GM12892 (cell line): ENCODE measurements around the gene EFHD2.

Experiments used
- POLR2A ChIP-seq: IDR thresholded peaks from 2 replicates; pipeline ENCODE4 v1.6.1; 2011; ENCODE audit warnings: low read depth, low read length, control low read depth
- POLR2AphosphoS5 ChIP-seq: IDR thresholded peaks from 2 replicates; pipeline ENCODE4 v1.6.1; 2011; ENCODE audit warnings: low read depth, low read length, control low read depth
- TAF1 ChIP-seq: IDR thresholded peaks from 2 replicates; pipeline ENCODE4 v1.6.1; 2011; ENCODE audit warnings: low read depth, mild to moderate bottlenecking, control low read depth, low read length, borderline replicate concordance

DNA sequence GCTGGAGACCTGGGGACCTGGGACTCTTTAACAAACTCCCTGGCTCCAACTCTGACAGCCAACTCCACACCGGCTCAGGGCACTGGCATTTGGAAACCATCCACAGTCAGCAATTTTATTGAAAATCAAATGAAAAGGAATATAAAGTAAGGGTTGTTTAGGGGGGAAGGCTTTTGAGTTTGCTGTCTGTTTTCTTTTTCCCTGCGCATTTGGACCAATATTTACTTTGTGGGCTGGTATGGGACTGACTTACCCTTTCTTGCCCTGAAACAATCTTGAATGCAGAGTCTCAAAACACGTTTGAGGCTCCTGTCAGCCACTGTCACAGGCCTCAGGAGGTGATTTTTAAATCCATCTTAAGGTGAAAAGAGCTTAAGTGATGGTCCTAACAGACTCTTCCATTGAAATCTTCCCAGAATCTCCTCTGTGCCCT lies 15.4 kb upstream of the EFHD2 start:
- no peak for TF ChIP-seq POLR2AphosphoS5
- no peak for TF ChIP-seq TAF1
- TF ChIP-seq POLR2A, result no peak
